WTC11 (cell line): ENCODE results near the gene PTPRO. TPM values are rescaled to one million over a fixed set of nuclear protein-coding genes. Genes with fewer than 3 reads are reported as not detected.

Experiments
- ATAC-seq: fragments of 200-7000 bp; cut with Tn5 transposase; 2 replicates; pipeline ENCODE4 v1.10.0; 2021; ENCODE audit warnings: mild to moderate bottlenecking, moderate library complexity
- CTCF ChIA-PET: fragments of 300-600 bp; sonication (Branson Sonifier 250); formaldehyde crosslinking; loops from one replicate; lab custom pipeline; 2021; ENCODE audit warnings: antibody characterized with exemption; lab: Charles Lee
- POLR2A ChIA-PET: fragments of 350-600 bp; sonication (Branson Sonifier 250); formaldehyde crosslinking; loops from one replicate; lab custom pipeline; 2021; ENCODE audit warnings: antibody characterized with exemption; lab: Charles Lee
- DNase-seq: peaks from one replicate; pipeline ENCODE4 v3.0.0; 2021; ENCODE audit warnings: low spot score
- H3K27ac Mint-ChIP-seq: 2 replicates; pipeline ENCODE4 v1.8.0; 2021; ENCODE audit warnings: mixed read lengths
- H3K27me3 Mint-ChIP-seq: 2 replicates; pipeline ENCODE4 v1.8.0; 2021; ENCODE audit warnings: low read depth, mild to moderate bottlenecking, moderate library complexity, mixed read lengths
- H3K36me3 Mint-ChIP-seq: 2 replicates; pipeline ENCODE4 v1.8.0; 2021; ENCODE audit warnings: mixed read lengths
- H3K4me1 Mint-ChIP-seq: 2 replicates; pipeline ENCODE4 v1.8.0; 2022; ENCODE audit warnings: mixed read lengths
- H3K4me3 Mint-ChIP-seq: 2 replicates; pipeline ENCODE4 v1.8.0; 2021; ENCODE audit warnings: mild to moderate bottlenecking, moderate library complexity, mixed read lengths
- H3K9me3 Mint-ChIP-seq: 2 replicates; pipeline ENCODE4 v1.8.0; 2021; ENCODE audit warnings: mixed read lengths
- CBFB ChIP-seq: sonication (generic); formaldehyde crosslinking; IDR thresholded peaks from 2 replicates; pipeline ENCODE4 v1.8.1; 2022; ENCODE audit warnings: mild to moderate bottlenecking, low read depth, missing genetic modification reagents
- CREB1 ChIP-seq: sonication (generic); formaldehyde crosslinking; IDR thresholded peaks from 2 replicates; pipeline ENCODE4 v1.8.0; 2023; ENCODE audit warnings: mild to moderate bottlenecking, missing genetic modification reagents
- GABPB1 ChIP-seq: sonication (generic); formaldehyde crosslinking; IDR thresholded peaks from 2 replicates; pipeline ENCODE4 v1.8.1; 2023; ENCODE audit warnings: mild to moderate bottlenecking, missing genetic modification reagents
- NFE2L1 ChIP-seq: sonication (generic); formaldehyde crosslinking; IDR thresholded peaks from 2 replicates; pipeline ENCODE4 v1.8.1; 2023; ENCODE audit warnings: missing genetic modification reagents
- NFYB ChIP-seq: sonication (generic); formaldehyde crosslinking; conservative IDR thresholded peaks from 2 replicates; pipeline ENCODE4 v1.8.0; 2022; ENCODE audit warnings: low read depth, missing genetic modification reagents
- NR1H2 ChIP-seq: sonication (generic); formaldehyde crosslinking; IDR thresholded peaks from 2 replicates; pipeline ENCODE4 v1.9.0; 2021; ENCODE audit warnings: mild to moderate bottlenecking, moderate library complexity, missing genetic modification reagents
- PRRX2 ChIP-seq: fragments of 250-450 bp; sonication (Bioruptor Pico); IDR thresholded peaks from 2 replicates; pipeline ENCODE4 v1.8.0; 2021; ENCODE audit warnings: mild to moderate bottlenecking
- SMAD3 ChIP-seq: sonication (generic); formaldehyde crosslinking; IDR thresholded peaks from 2 replicates; pipeline ENCODE4 v1.8.0; 2022; ENCODE audit warnings: missing genetic modification reagents, mild to moderate bottlenecking, borderline replicate concordance
- SMAD4 ChIP-seq: sonication (generic); formaldehyde crosslinking; IDR thresholded peaks from 2 replicates; pipeline ENCODE4 v1.8.0; 2022; ENCODE audit warnings: mild to moderate bottlenecking, missing genetic modification reagents
- TP53 ChIP-seq: sonication (generic); formaldehyde crosslinking; IDR thresholded peaks from 2 replicates; pipeline ENCODE4 v1.8.1; 2023; ENCODE audit warnings: mild to moderate bottlenecking, missing genetic modification reagents
- ZBTB21 ChIP-seq: sonication (generic); formaldehyde crosslinking; IDR thresholded peaks from 2 replicates; pipeline ENCODE4 v1.8.1; 2023; ENCODE audit warnings: mild to moderate bottlenecking, missing genetic modification reagents, borderline replicate concordance
- ZNF121 ChIP-seq: sonication (generic); formaldehyde crosslinking; IDR thresholded peaks from 2 replicates; pipeline ENCODE4 v1.8.0; 2023; ENCODE audit warnings: missing genetic modification reagents
- ZNF416 ChIP-seq: fragments of 250-450 bp; sonication (Bioruptor Pico); IDR thresholded peaks from 2 replicates; pipeline ENCODE4 v1.9.0; 2021; ENCODE audit warnings: mild to moderate bottlenecking, inconsistent platforms
- ZNF423 ChIP-seq: fragments of 250-450 bp; sonication (Bioruptor Pico); IDR thresholded peaks from 2 replicates; pipeline ENCODE4 v2.1.2; 2022; ENCODE audit warnings: mild to moderate bottlenecking, moderate library complexity
- total RNA-seq: library from RNA; stranded (reverse); gene quantifications from 3 replicates; pipeline ENCODE4 v1.2.3, GENCODE V29; 2021
- TF ChIP-seq, protein P1 (sequence below): sonication (generic); formaldehyde crosslinking; IDR thresholded peaks from 2 replicates; pipeline ENCODE4 v1.8.1; 2023; ENCODE audit warnings: mild to moderate bottlenecking, missing genetic modification reagents, moderate library complexity
- TF ChIP-seq, protein P2 (sequence below): sonication (generic); formaldehyde crosslinking; IDR thresholded peaks from 2 replicates; pipeline ENCODE4 v1.8.1; 2023; ENCODE audit warnings: mild to moderate bottlenecking, missing genetic modification reagents
- TF ChIP-seq, protein P3 (sequence below): fragments of 250-450 bp; sonication (Bioruptor Pico); IDR thresholded peaks from 2 replicates; pipeline ENCODE4 v1.9.0; 2021; ENCODE audit warnings: moderate library complexity, mild to moderate bottlenecking, inconsistent platforms, borderline replicate concordance
- TF ChIP-seq, protein P4 (sequence below): sonication (generic); formaldehyde crosslinking; IDR thresholded peaks from 2 replicates; pipeline ENCODE4 v1.8.0; 2022; ENCODE audit warnings: mild to moderate bottlenecking, missing genetic modification reagents
- TF ChIP-seq, protein P5 (sequence below): fragments of 250-450 bp; sonication (Bioruptor Pico); IDR thresholded peaks from 2 replicates; pipeline ENCODE4 v1.9.0; 2021; ENCODE audit warnings: mild to moderate bottlenecking
- TF ChIP-seq, protein P6 (sequence below): fragments of 250-450 bp; sonication (Bioruptor Pico); IDR thresholded peaks from 2 replicates; pipeline ENCODE4 v1.9.0; 2021; ENCODE audit warnings: mild to moderate bottlenecking, borderline replicate concordance
- TF ChIP-seq, protein P7 (sequence below): sonication (generic); formaldehyde crosslinking; IDR thresholded peaks from 2 replicates; pipeline ENCODE4 v1.8.1; 2022; ENCODE audit warnings: mild to moderate bottlenecking, missing genetic modification reagents, moderate library complexity, borderline replicate concordance

PTPRO gene
- total RNA-seq, 1 experiment from 2014 or later, result 1.1 TPM

DNA sequence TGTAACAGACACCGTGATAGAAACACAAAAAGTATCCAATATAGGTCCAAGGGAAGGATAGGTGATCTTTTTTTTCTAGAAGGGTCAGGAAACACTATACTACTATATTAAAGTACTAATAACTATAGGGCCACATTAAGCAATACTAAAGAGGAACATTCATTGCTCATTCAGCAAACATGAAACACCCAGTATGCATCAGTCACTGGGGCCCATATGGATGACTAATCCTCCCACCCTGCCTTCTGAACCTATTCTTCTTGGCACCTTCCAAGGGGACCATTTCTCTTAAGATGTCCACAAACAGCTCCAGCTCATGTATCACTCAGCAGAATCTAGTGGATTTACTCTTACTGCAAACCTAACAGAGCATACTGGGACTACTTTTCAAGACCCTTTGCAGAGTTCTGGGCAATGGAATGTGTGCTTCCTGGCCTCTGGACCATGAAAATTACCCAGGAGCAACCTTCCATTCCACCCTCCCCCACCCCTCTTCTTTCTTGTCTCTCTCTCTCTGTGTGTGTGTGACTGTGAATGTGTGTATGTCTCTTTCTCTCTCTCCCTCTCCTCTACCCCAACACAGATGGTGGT lies 279.0 kb downstream of the PTPRO start:
- Mint-ChIP-seq H3K27ac (no peak overlapping the region), H3K27me3 (no peaks in the 10 kb centered on the region)
- ATAC-seq, result no peak

DNA sequence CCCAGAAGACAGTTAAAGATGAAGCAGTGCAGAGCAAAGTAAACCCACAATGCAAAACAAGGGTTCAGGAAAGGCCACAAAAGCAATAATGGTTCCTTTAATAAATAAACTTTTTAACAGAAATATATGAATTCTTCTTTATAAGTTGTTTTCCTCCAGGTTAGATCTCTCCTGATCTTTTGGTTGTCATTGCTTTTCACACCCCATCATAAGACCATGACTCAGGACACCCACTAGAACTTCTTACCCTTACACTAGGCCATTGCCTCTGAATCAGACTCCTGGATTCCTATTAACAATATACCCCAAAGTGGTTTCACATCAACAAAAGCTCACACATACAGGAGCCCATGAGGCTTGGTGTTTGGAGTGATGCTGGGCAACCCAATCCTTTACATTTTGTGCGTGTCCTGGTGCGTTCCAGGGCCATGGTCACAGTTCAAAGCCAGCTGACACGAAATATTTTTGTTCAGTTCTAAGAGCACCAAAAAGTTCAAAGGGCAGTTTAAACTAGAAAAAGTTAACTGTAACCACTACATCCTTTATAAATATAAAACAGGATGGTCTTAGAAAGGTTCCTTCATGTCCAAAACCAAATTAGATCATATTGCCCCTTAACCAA lies 279.9 kb downstream of the PTPRO start:
- no peak overlapping the region for H3K4me3 Mint-ChIP-seq
- no peaks in the 10 kb centered on the region for H3K27me3 Mint-ChIP-seq
- no peaks in the 10 kb centered on the region for H3K4me1 Mint-ChIP-seq
- ChIA-PET POLR2A (no interaction called here), CTCF (interaction anchor here (1.0 kb wide), 1 partner anchor 12 kb away, joined by 3 read pairs; no protein-coding TSS in a partner anchor)
- H3K9me3 Mint-ChIP-seq, result no peaks in the 10 kb centered on the region
- no peak for DNase-seq
- no peaks in the 10 kb centered on the region for H3K36me3 Mint-ChIP-seq
- H3K27ac Mint-ChIP-seq, result no peak overlapping the region
- TF ChIP-seq, protein P1, sequence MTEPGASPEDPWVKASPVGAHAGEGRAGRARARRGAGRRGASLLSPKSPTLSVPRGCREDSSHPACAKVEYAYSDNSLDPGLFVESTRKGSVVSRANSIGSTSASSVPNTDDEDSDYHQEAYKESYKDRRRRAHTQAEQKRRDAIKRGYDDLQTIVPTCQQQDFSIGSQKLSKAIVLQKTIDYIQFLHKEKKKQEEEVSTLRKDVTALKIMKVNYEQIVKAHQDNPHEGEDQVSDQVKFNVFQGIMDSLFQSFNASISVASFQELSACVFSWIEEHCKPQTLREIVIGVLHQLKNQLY (CRISPR knock-in tag), result no peak
- TF ChIP-seq SMAD3 (CRISPR knock-in tag) (no peak), PRRX2 (CRISPR knock-in tag) (no peak)
- TF ChIP-seq, protein P2, sequence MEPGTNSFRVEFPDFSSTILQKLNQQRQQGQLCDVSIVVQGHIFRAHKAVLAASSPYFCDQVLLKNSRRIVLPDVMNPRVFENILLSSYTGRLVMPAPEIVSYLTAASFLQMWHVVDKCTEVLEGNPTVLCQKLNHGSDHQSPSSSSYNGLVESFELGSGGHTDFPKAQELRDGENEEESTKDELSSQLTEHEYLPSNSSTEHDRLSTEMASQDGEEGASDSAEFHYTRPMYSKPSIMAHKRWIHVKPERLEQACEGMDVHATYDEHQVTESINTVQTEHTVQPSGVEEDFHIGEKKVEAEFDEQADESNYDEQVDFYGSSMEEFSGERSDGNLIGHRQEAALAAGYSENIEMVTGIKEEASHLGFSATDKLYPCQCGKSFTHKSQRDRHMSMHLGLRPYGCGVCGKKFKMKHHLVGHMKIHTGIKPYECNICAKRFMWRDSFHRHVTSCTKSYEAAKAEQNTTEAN (CRISPR knock-in tag), result no peak
- ATAC-seq, result no peak

More for the DNA sequence above, 279.0 kb downstream of the PTPRO start:
- Mint-ChIP-seq H3K4me1 (no peaks in the 10 kb centered on the region), H3K9me3 (no peaks in the 10 kb centered on the region), H3K36me3 (no peaks in the 10 kb centered on the region), H3K4me3 (no peak overlapping the region)
- DNase-seq, result no peak
- CTCF ChIA-PET, result no interaction called here
- POLR2A ChIA-PET, result no interaction called here
- TF ChIP-seq NFYB (CRISPR knock-in tag), result no peak
- TF ChIP-seq, all 79 proteins: peak for 0

DNA sequence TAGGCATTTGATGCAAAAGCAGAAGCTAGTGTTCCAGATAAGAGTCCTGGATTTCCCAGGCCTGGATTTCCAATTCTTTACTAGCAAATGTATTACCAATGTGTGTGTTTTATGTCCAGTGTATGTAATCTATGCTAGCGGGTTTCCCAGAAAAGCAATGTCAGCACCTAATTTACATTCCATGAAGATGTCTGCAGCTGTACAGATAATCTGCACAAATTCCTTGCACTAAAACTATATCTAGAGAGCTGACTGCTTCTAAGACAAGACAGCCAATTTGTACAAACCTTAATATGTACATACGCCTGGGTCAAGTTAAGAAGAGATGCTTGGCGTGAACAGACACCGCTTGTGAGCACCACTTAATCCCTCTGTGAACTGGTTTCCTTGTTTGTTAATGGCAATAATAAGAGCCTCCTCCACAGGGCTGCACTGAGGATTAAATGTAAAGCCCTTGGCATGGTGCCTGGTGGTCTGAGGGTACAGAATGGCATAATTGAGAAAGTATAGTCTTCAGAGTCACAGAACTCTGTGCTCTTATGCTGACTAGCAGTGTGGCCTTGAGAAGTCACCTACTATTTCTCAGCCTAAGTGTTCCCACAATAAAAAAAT lies 281.3 kb downstream of the PTPRO start:
- H3K36me3 Mint-ChIP-seq, result no peaks in the 10 kb centered on the region
- DNase-seq (no peak), ATAC-seq (no peak)
- no peak overlapping the region for H3K27ac Mint-ChIP-seq
- no peak overlapping the region for H3K4me3 Mint-ChIP-seq
- no peaks in the 10 kb centered on the region for H3K4me1 Mint-ChIP-seq
- ChIA-PET CTCF (no interaction called here), POLR2A (no interaction called here)
- H3K9me3 Mint-ChIP-seq, result no peaks in the 10 kb centered on the region
- H3K27me3 Mint-ChIP-seq, result no peaks in the 10 kb centered on the region
- TF ChIP-seq, protein P3, sequence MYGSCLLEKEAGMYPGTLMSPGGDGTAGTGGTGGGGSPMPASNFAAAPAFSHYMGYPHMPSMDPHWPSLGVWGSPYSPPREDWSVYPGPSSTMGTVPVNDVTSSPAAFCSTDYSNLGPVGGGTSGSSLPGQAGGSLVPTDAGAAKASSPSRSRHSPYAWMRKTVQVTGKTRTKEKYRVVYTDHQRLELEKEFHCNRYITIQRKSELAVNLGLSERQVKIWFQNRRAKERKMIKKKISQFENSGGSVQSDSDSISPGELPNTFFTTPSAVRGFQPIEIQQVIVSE, result no peak
- no peak for TF ChIP-seq NR1H2 (CRISPR knock-in tag)
- TF ChIP-seq NFE2L1, result no peak
- TF ChIP-seq, protein P4, sequence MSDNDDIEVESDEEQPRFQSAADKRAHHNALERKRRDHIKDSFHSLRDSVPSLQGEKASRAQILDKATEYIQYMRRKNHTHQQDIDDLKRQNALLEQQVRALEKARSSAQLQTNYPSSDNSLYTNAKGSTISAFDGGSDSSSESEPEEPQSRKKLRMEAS (CRISPR knock-in tag), result no peak
- TF ChIP-seq ZNF121 (CRISPR knock-in tag), result no peak
- TF ChIP-seq ZNF416, result no peak
- TF ChIP-seq ZBTB21, result no peak
- TF ChIP-seq, protein P5, sequence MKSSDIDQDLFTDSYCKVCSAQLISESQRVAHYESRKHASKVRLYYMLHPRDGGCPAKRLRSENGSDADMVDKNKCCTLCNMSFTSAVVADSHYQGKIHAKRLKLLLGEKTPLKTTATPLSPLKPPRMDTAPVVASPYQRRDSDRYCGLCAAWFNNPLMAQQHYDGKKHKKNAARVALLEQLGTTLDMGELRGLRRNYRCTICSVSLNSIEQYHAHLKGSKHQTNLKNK (CRISPR knock-in tag), result no peak
- TF ChIP-seq TP53, result no peak
- no peak for TF ChIP-seq SMAD4 (CRISPR knock-in tag)
- TF ChIP-seq, protein P6, sequence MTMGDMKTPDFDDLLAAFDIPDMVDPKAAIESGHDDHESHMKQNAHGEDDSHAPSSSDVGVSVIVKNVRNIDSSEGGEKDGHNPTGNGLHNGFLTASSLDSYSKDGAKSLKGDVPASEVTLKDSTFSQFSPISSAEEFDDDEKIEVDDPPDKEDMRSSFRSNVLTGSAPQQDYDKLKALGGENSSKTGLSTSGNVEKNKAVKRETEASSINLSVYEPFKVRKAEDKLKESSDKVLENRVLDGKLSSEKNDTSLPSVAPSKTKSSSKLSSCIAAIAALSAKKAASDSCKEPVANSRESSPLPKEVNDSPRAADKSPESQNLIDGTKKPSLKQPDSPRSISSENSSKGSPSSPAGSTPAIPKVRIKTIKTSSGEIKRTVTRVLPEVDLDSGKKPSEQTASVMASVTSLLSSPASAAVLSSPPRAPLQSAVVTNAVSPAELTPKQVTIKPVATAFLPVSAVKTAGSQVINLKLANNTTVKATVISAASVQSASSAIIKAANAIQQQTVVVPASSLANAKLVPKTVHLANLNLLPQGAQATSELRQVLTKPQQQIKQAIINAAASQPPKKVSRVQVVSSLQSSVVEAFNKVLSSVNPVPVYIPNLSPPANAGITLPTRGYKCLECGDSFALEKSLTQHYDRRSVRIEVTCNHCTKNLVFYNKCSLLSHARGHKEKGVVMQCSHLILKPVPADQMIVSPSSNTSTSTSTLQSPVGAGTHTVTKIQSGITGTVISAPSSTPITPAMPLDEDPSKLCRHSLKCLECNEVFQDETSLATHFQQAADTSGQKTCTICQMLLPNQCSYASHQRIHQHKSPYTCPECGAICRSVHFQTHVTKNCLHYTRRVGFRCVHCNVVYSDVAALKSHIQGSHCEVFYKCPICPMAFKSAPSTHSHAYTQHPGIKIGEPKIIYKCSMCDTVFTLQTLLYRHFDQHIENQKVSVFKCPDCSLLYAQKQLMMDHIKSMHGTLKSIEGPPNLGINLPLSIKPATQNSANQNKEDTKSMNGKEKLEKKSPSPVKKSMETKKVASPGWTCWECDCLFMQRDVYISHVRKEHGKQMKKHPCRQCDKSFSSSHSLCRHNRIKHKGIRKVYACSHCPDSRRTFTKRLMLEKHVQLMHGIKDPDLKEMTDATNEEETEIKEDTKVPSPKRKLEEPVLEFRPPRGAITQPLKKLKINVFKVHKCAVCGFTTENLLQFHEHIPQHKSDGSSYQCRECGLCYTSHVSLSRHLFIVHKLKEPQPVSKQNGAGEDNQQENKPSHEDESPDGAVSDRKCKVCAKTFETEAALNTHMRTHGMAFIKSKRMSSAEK, result no peak
- TF ChIP-seq ZNF423 (CRISPR knock-in tag), result no peak
- no peak for TF ChIP-seq GABPB1
- TF ChIP-seq, protein P7, sequence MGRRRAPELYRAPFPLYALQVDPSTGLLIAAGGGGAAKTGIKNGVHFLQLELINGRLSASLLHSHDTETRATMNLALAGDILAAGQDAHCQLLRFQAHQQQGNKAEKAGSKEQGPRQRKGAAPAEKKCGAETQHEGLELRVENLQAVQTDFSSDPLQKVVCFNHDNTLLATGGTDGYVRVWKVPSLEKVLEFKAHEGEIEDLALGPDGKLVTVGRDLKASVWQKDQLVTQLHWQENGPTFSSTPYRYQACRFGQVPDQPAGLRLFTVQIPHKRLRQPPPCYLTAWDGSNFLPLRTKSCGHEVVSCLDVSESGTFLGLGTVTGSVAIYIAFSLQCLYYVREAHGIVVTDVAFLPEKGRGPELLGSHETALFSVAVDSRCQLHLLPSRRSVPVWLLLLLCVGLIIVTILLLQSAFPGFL (CRISPR knock-in tag), result no peak
- no peak for TF ChIP-seq CREB1 (CRISPR knock-in tag)
- no peak for TF ChIP-seq CBFB (CRISPR knock-in tag)
- TF ChIP-seq, protein P2 (CRISPR knock-in tag), result no peak
